Measurements from ENCODE around the gene PLCL2.

The PLCL2 gene

DNA sequence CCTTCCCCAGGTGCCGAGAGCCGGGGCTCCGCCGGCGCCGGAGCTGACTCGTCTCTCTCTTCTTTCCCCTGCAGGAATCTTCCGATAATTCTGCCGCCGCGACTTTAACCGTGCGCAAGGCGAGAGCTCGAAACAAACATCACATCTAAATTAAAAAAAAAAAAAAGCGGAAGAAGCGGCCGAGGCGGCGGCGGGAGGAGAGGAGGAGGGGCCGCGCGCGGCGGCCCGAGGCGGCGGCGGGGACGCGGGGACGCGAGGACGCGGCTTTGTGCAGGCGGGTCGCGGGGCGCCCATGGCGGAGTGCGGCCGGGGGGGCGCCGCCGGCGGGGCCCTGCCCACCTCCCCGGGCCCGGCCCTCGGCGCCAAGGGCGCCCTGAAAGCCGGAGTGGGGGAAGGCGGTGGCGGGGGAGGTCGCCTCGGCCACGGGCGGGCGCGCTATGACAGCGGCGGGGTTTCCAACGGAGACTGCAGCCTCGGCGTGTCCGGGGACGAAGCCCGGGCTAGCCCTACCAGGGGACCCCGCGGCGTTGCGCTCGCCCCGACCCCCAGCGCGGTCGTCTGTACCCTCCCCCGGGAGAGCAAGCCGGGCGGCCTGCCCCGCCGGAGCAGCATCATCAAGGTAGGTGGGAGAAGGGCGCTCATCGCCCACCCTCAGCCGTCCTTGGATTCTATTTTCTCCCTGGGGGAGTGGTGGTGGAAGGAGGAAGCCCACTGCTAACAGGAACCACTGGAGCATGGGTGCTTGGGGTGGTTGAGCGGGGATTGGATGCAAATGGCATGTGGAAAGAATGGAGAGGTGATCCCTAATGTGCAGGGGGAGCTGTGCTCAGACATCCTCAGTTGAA lies at the start of gene PLCL2:
Gene PLCL2 (plus strand): TSS at position 208 of the 845 bp plus-strand sequence. CDS start 85 bp downstream, at position 293.
- FAIRE-seq, result no peak

DNA sequence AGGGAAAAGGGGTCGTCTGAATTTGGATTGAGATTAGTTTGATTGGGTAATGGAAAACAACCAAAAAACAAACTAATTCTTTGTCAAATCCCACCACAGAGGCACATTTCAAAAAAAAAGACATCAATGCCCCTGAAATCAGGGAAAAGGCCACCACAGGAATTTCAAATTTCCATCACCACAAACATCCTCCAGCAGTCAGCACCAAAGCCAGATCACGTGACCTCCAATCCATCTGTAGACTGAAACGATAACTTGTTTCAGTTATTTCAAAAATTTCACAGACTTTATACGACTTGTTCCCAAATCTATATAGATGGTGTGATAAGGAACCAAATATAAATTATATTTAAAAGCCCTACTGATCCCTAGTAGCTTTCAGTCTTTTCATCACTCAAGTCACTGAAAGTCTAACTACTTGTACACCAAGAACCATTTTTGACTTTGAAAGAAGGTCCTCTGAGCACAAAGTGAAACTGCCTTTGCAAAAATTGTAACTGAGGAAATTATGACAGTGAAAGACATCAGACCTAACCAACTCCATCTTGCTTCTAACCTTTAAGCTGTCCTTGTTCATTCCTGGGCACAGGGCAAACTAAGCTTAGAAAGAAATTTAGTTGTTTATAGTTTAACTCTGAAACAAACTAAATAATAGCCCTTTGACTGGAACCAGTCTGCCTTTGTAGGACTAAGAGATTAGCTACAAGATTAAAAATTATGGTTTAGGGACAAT lies 48.1 kb upstream of the PLCL2 start:
- no peak for FAIRE-seq

DNA sequence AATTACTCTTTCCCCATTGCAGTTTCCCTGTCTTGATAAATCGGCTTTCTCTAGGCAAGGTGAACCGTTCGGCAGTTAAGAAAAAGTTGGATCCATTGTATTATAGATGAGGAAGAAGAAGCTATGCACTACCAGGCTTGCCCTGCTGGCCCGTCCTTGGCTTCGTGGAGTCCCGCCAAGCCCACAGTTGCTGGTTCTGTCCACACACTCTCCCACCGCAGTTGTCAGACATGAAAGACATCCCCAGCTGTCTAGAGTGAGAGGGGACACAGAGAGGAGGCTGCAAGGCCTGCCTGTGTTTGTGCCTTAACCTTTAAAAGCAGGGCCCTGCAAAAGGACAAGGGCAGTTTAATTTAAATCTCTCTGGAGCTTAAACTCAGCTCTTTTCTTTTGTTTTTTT lies 47.2 kb upstream of the PLCL2 start:
- no peak for FAIRE-seq

DNA sequence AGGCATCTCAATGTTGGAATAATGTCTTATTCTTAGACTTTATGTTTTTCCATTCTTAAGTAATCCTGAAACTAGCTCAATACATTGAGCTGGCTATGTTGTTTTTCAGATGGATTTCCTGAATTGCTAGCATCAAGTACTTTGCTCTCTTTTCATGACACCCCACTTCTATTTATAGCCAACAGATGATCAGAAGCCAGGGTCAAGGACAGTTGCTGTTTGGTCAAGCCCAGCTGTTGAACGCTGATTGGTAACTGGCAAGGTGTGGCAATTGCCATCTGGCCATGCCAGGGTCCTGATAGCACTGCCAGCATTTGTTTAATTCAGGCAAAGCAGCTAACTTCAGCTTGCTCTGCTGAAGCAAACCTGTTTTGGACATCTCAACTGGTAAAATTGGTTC lies 46.2 kb upstream of the PLCL2 start:
- FAIRE-seq, result no peak

DNA sequence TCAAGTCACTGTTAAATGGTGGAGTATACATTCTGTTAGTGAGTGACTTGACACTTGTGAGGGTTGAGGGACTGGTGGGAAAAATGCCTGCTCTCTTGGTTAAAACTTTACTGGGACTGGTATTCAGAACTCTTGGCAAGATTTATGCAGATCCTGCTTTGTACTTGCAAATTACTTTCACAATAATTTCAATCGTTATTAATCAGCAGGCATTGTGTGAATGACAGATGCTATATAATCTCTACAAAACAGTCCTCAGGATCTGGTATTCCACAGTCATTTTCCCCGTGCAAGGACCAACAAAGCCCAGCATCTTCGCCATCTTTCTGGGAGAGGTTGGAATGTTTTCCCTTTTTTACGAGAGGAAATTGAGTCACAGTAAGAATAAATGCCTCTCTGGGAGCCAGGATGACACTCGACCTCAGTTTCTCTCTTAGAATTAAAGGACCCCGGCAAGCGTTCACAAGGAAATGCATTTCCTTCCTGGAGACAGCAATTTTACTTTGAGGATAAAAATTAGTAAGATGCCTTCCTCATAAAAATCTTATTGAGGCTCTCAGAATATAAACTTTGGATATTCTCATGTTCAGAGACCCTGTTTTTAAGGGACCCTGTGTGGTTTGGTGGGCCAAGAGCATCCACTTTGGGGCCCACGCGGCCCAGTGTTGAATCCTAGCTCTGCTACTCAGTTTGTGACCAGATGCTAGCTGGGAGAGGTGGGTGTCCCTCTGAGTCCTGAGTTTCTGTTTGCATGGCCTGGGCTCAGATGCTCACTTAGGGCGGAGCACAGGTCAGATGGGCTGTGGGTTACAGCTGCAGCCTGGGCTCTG lies 45.3 kb upstream of the PLCL2 start:
- no peak for FAIRE-seq

DNA sequence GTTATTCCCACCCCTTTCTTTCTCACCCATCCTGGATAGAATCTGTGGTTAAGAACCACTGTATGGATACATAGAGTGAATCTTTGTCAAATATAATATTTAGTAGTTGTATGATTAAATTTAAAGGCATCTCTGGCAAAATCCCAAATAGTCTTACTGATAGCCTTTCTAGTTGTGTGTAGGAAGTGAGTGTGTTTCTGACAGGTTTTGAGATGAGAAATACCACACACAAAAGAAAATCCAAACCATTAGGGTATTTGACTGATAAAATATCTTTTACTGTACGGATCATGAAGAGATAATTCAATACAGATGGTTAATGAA lies 44.7 kb upstream of the PLCL2 start:
- no peak for FAIRE-seq

DNA sequence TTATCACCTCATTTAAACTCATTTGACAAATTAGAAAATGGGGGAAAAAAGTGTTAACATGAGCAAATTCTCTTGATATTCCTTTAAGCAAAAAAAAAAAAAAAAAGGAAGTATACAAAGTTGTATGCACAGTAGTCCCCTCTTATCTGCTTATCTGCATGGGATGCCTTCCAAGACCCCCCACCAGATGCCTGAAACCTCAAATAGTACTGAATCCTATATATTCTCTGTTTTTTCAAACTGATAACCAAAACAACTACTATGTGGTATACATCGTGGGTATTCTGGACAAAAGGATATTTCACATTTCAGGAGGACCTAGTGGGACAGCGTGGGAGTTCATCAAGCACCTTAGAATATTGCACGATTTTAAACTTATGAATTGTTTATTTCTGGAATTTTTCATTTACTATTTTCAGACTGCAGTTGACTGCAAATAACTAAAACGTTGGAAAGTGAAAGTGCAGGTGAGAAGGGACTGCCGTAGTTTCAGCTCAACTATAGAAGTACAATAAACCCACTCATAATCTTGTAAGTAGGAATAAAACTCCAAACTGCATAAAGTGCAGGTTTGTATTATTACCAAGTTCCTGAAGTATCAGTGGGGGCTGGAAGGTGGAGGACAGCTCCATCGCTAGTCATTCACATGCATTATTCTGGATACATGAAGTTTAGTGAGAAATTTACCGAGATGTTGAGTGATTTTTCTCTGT lies 43.6 kb upstream of the PLCL2 start:
- no peak for FAIRE-seq

DNA sequence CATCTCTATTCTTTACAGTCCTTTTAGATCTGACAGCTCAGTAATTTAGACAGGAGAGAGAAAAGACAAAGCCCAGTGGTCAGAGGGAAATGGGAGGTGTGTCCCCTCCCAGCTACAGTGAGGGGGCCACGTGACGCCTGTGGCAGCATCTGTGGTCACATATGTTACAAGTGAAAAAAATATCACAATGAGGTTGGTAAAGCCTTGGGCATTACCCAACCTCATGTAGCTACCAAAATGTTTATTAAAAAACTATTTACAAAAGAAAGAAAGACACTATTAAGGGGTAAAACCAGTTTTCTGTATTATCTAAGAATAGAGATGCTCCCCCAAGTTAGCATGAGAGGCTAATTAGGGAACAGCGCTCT lies 42.9 kb upstream of the PLCL2 start:
- no peak for FAIRE-seq

DNA sequence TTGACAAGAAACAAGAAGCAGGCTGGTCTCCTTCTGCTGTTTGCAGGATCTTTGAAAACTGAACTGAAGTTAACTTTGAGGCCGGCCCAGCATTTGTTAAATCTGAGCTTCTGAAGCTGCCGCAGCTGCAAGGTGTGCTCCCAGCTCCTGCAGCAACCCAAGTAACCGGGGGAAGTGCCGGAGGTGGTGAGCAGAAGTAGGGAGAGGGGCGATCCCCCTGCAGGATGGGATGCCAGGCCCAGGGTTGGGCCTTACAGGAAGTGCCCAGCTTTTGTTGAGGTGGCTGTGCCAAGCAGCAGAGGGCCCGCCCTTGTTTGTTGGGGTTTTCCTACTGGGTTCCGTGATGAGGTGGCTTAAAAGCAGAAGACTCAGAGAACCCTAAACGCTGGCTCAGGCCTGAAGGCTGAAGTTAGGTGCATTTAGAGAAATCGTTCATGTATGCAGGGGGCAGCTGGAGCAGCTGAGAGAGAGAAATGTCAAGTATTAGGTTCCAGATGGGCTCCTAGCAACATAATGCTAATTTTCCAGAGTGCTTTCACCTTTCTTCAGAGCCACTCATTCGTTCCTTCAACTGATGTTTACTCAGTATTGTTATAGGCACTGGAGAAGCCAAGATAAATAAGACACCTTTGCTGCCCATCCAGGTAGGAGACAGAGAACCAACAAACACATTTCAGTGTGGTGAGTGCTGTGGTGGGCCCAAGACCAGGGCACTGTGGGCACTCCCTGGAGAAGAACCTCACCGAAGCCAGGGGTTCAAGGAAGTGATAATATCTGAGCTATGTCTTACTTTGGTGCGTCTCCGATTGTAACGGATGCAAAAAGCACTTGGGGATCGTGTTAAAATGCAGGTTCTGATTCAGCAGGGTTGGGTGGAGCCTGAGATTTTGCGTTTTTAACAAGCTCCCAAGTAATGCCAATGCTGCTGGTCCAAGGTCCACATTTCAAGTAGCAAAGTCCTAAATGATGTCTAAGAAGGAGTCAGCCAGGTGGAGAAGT lies 42.2 kb upstream of the PLCL2 start:
- no peak for FAIRE-seq

DNA sequence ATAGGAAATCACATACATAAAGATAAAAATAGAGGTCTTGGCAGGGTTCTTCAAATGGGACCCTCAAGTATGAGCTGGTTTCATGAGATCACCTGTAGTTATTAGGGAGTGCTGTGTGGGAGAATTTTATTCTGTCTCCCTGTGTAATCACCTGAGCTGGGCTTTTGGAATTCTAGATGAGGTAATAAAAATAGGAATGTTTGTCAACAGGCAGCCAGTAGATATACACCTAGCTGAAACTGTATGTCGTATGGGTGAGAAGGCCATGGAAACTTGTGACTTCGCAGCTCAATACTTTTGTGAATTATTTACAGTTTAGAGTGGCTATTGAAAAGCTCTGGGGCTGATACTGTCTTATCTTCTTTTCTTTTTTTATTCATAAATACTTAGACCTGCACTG lies 40.5 kb upstream of the PLCL2 start:
- FAIRE-seq, result no peak

DNA sequence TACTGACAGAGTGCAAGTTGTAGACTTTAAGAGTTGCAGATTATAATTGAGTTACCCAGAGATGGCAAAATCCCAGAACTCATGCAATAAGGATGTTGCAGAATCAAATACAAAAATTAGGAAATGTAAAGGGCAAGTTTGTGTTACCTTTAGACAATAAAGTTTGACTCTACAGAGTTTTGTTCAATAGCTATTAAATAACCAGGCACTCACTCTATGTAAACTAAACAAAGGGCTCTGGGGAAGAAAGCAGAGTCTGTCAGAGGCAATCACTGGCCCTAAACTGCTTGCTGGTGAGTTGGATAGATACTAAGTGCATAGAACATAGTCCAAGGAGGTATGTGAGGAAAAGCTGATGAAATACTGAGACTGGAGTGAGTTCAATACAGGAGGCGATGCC lies 40.0 kb upstream of the PLCL2 start:
- FAIRE-seq, result no peak

DNA sequence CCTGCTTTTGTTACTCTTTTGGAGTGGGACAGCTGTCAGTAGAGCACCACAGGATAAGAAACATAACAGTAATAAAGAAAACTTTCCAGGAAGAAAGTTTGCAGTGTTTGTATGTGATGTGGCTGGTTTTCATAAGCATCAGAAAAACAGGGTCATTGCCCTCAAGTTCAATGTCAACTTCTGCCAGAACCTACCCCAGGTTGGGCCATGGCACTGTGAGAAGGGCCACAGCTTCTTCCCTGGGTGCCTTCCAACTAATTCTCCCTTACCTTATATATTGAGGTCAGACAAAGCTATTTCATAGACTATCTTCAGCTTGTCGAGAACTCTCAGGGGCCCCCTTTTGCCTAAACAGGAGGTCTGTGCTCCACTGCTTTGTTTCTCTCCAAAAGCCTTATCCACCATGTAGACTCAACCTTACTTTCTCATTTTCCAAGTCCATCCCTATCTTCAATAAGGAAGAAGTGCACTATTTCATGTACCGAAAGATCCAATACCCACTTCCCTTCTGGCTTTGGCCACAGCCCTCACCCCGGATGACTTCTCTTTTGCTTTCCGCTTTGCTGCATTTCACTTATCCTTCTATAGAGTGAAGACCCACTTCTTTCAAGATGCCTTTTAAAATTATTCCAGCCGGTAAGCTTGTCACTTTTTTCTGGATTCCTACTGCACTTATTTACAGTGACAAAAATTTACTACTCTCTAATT lies 38.2 kb upstream of the PLCL2 start:
- FAIRE-seq, result no peak

DNA sequence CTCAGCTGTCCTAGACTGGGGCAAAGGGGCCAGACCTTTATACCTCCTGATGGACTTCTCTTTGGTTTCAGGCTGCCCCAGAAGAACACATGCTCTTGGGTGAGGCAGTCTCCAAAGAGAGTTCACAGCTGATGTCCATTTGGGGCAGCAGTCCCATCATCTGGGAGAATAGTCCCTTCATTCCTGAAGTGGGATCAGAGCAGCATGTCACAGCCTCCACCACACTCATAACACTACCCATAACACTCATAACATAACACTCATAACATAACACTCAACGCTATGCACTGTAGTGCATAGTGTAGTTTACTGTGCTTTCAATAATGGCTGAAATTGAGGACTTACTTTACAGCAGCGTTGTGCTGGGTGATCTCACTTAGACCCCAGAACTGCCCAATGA lies 36.7 kb upstream of the PLCL2 start:
- no peak for FAIRE-seq

DNA sequence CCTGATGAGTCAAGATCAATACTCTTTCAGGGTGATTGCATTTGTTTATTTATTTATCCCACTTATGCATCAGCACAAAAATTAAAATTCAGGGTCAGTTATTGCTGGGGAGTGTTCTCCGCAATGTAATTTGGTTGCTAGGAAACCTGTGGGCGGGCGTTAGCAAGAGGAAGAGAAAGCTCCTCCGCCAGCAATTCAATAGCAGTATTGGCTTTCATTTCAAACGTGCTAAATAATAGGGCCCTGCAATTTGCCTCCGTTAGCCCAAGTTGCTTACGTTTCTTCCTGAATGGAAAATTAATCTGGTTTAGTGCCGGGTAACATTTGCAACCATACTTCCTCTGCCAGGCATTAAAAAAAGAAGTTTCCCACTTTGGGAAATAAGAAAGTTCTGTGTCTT lies 35.5 kb upstream of the PLCL2 start:
- no peak for FAIRE-seq

DNA sequence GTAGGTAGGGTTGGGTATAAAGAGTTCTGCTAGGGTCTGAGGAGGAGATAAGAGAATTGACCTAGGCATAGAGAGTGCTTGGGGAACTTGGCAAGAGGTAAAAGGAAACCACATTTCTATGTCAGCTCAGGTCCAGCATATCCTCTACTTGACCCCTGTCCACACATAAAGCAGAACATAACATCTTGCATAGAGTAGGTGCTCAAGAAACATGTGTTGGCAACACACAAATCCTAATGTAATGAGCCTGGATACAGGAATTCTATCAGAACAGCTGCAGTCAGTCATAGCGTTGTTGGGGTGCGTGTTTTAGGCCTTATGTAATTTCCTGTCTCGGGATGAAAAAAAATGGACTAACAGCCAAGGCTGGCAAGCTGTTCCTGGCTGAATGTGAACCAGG lies 35.0 kb upstream of the PLCL2 start:
- no peak for FAIRE-seq

DNA sequence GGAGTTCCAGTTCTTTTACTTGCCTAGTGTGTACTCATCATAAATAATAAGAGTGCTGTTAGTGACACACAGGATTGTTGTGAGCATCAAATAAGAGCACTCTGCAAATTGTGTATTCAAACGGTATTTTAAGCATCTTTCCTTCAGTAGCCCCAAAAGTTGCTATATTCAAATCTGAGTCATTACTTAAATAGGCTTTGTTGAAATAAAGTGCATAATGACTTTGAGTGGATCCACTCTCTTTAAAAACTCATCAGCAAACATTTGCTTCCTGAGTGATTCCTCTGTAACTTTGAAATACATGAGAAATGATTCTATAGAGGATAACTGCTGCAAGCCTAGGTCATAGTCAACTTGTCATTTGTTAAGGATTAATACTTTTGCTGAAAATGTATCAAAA lies 29.3 kb upstream of the PLCL2 start:
- FAIRE-seq, result no peak

DNA sequence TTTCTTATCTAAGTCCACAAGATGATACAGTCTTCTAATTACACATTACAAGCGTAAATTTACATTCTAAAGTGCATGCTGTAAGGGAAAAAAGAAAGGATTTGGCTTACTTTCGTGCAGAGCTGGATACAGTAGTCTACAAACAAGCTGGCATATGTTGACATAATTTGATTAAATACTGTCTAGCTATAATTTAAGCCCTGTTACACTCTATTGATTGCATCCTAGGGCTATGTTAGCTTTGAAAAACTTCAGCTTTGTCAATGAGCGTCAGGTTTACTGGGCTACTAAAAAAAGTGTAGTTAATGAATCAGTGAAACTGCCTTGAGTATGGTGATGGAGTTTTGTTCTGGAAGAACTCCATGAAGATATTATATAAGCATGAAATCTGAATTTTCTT lies 24.5 kb upstream of the PLCL2 start:
- no peak for FAIRE-seq

DNA sequence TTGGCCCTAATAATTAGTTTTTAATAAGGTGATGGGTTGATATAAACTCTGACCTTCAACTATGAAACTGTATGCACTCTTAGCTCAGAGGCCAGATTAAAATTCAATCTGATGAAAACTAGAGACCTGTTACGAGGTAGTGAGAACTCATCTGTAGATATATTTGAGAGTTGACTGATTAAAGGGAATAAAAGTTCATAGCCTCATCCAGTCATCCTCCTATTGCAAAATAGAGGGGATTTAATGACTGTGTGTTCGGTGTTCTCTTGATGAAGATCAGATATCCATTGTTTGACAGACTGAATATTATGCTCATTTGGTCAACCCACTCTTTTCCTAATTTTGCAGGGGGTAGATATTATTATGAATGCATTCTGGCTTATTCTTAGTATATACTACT lies 23.3 kb upstream of the PLCL2 start:
- no peak for FAIRE-seq

DNA sequence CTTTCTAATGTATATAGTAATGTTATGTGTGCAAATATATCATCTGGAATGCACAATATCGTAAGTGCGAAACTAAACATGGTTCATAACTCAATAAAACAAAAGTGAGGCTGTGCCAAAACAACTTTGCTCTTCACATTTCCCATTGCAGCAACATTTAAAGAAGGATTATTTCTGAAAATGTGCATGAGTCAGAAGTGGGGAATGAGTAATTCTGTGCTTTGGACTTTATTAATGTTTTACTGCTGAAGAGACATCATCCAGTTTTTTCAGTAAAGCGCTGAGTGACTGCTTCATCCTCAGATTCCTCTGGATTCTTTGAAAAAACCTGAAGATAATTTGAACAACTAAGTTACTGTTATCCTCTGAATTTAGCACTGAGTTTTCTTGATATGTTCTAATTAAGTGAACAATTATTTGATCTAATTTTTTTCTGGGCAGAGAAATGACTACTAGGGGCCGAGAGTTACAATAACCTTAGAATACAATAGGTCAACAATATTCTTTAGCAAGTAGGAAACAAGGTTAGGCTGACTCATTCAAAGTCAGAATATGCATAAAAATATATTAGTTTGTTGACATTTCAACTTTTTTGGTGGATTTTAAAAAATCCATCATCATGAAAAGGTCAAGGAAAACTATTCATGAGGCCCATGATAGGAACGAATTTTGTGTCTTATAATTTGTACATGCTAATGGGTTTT lies 20.0 kb upstream of the PLCL2 start:
- peak; percentile 87 for FAIRE-seq

DNA sequence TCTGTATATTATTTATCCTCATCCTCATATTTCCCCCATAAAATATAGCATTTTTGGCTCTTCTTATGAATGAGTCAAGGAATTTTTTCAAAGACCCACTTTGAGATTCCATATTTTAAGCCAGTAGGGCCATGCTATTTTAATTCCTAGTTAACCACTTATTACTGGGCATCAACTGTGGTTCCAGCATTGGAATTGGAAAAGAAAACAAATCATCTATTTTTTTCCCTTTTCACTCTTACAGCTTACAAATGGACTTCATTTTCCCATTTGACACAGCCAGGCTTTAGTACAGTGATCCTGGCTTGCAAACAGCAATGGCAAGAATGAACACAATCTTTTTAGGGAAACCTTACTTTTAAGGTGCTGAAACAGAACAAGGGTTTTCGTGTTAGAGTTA lies 19.4 kb upstream of the PLCL2 start:
- no peak for FAIRE-seq

Data from endometrium (tissue), 2 donors.